C4-2B (cell line): ENCODE measurements around the gene ACSL3.

Experiments
- ZFX ChIP-seq: fragments of 450-650 bp; IDR thresholded peaks from 2 replicates; pipeline ENCODE4 v1.6.1; 2017
- TF ChIP-seq, protein P1 (sequence below): fragments of 450-650 bp; conservative IDR thresholded peaks from 2 replicates; pipeline ENCODE4 v1.5.1; 2017; ENCODE audit warnings: mild to moderate bottlenecking

GRCh38 chr2:222909286-222909685, 48.5 kb downstream of the ACSL3 start:
- TF ChIP-seq, protein P1, sequence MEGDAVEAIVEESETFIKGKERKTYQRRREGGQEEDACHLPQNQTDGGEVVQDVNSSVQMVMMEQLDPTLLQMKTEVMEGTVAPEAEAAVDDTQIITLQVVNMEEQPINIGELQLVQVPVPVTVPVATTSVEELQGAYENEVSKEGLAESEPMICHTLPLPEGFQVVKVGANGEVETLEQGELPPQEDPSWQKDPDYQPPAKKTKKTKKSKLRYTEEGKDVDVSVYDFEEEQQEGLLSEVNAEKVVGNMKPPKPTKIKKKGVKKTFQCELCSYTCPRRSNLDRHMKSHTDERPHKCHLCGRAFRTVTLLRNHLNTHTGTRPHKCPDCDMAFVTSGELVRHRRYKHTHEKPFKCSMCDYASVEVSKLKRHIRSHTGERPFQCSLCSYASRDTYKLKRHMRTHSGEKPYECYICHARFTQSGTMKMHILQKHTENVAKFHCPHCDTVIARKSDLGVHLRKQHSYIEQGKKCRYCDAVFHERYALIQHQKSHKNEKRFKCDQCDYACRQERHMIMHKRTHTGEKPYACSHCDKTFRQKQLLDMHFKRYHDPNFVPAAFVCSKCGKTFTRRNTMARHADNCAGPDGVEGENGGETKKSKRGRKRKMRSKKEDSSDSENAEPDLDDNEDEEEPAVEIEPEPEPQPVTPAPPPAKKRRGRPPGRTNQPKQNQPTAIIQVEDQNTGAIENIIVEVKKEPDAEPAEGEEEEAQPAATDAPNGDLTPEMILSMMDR = no peak
- no peak for TF ChIP-seq ZFX
